Tibial nerve (tissue), 4 donors: Measurements from ENCODE around the gene MLPH. TPM values are rescaled to one million over a fixed set of nuclear protein-coding genes. Genes with fewer than 3 reads are reported as not detected.
A peak's percentile ranks its signal among the peaks of the same experiment; 100 is the strongest.

ENCODE experiments used
- DNase-seq, 2 donors: peaks; one replicate each; pipeline ENCODE4 v3.0.0-alpha.2; 2019; ENCODE audit warnings: low spot score in 2 of 2
- H3K27ac ChIP-seq, 4 donors: fragments of 200-600 bp; sonication (generic) in 3 of 4; one replicate each; pipeline ENCODE4 v1.5.1; 2017 to 2019; ENCODE audit warnings: mild to moderate bottlenecking in 1 of 4
- H3K27me3 ChIP-seq, 2 donors: fragments of 200-600 bp; sonication (generic) in 1 of 2; one replicate each; pipeline versions ENCODE4 v1.5.1 to v1.6.0; 2017 to 2019
- H3K36me3 ChIP-seq, 3 donors: fragments of 200-600 bp; sonication (generic); one replicate each; pipeline ENCODE4 v1.5.1; 2018 to 2019
- H3K4me1 ChIP-seq, 4 donors: fragments of 200-600 bp; sonication (generic) in 3 of 4; one replicate each; pipeline ENCODE4 v1.5.1; 2017 to 2019
- H3K4me3 ChIP-seq, 4 donors: fragments of 200-600 bp; sonication (generic) in 3 of 4; one replicate each; pipeline ENCODE4 v1.5.1; 2017 to 2019; ENCODE audit warnings: mild to moderate bottlenecking in 1 of 4, moderate library complexity in 1 of 4
- H3K9me3 ChIP-seq, 4 donors: fragments of 200-600 bp; sonication (generic) in 3 of 4; one replicate each; pipeline ENCODE4 v1.5.1; 2017 to 2019
- EP300 ChIP-seq, 2 donors: sonication (generic); formaldehyde crosslinking; IDR thresholded peaks; one replicate each; pipeline ENCODE4 v1.6.1; 2017; ENCODE audit warnings: antibody characterized with exemption in 2 of 2, mild to moderate bottlenecking in 1 of 2
- POLR2A ChIP-seq, 2 donors: fragments of 450-650 bp; IDR thresholded peaks; one replicate each; pipeline ENCODE4 v1.6.1; 2017; ENCODE audit warnings: antibody characterized with exemption in 2 of 2, mild to moderate bottlenecking in 2 of 2, moderate library complexity in 2 of 2
- WGBS, 2 donors: methylation state at CpG; one replicate each; pipeline ENCODE4 v1.1.5; 2018; 5-methylcytosine and 5-hydroxymethylcytosine counted together
- total RNA-seq, 4 donors: library from RNA; depleted of rRNA; stranded (reverse); fragments of >200 nt; gene quantifications; one replicate each; pipeline ENCODE4 v1.1.0, GENCODE V29; 2016
- TF ChIP-seq, protein P1 (sequence below), 5 experiments: fragments of 200-600 bp in 3 of 5; fragments of 450-650 bp in 2 of 5; sonication (generic) in 3 of 5; IDR thresholded peaks; one replicate each; pipeline ENCODE4 v1.5.1; 2016 to 2019; ENCODE audit warnings: antibody characterized with exemption in 5 of 5, mild to moderate bottlenecking in 3 of 5, moderate library complexity in 2 of 5

Gene MLPH
- total RNA-seq, 4 donors from 2014 or later = 41.4 to 108 (median 62.1) TPM

DNA sequence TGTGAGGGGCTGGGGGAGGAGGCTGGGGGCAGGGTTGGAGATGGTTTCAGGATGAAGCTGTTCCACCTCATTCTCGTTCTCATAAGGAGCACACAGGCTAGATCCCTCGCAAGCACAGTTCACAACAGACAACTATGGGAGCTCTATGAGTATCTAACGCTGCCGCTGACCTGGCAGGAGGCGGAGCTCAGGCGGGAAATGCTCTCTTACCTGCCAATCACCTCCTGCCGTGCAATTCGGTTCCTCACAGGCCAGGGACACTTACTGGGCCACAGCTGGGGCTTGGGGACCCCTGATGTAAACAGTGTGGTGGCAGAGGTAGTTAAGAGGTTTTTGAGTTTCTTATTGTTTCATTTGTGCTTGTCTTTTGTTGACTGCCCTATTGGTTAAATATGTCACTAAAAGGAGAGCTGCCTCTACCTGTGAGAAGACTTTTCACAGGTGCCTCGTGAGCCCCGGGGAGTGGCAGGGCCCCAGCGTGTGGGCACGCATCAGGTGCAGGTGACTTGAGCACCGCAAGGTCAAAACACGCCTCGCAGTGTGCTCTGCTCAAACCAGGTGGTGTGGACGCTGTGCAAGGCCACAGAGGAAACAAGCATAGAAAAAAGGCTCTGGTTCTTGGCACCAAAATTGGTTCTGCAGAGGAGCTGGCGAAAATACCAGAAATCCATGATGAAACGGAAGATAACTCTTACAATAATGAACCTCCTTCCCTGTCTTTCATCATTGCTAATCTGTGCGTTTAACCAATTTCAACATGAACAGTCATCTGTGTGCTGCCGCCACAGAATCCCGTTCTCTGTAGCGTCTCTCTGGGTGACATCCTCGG lies 10.2 kb downstream of the MLPH start:
- TF ChIP-seq EP300 (IDR thresholded peaks at IDR 0.05) = peak in 1 of 2 donors; percentile 39
- TF ChIP-seq, protein P1, sequence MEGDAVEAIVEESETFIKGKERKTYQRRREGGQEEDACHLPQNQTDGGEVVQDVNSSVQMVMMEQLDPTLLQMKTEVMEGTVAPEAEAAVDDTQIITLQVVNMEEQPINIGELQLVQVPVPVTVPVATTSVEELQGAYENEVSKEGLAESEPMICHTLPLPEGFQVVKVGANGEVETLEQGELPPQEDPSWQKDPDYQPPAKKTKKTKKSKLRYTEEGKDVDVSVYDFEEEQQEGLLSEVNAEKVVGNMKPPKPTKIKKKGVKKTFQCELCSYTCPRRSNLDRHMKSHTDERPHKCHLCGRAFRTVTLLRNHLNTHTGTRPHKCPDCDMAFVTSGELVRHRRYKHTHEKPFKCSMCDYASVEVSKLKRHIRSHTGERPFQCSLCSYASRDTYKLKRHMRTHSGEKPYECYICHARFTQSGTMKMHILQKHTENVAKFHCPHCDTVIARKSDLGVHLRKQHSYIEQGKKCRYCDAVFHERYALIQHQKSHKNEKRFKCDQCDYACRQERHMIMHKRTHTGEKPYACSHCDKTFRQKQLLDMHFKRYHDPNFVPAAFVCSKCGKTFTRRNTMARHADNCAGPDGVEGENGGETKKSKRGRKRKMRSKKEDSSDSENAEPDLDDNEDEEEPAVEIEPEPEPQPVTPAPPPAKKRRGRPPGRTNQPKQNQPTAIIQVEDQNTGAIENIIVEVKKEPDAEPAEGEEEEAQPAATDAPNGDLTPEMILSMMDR (IDR thresholded peaks at IDR 0.05) = no peak
- no peak for DNase-seq
- H3K27ac ChIP-seq = peak overlapping the region in 1 of 4 donors; percentile 74
- peaks cover 0 to 11% of the 10 kb centered on the region in 2 donors for H3K27me3 ChIP-seq
- peaks cover 0 to 30% (median 0%) of the 10 kb centered on the region in 4 donors for H3K4me1 ChIP-seq
- WGBS, 2 donors = 74 to 80% methylated on average over 18 to 23 of the region's 23 CpGs
- H3K9me3 ChIP-seq = peaks cover 0 to under 1% (median 0%) of the 10 kb centered on the region in 4 donors
- H3K36me3 ChIP-seq = no peaks in the 10 kb centered on the region
- H3K4me3 ChIP-seq = no peak overlapping the region

DNA sequence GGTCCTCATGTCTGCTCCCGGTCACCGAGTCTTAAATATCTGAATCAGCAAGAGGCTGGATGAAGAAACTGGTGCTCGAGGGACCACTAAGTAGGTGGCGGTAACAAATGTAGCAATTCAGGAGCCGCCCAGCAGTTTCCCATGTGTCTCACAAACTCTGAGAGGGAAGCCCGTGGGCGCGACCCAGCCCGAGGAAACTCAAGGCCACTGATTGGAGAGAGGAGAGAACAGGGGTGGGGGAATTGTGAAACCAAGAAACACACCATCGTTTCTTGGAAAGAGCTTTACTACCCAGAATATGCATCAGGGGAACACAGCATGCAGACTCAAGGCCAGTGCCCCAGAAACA lies 10.8 kb downstream of the MLPH start:
- Histone ChIP-seq H3K9me3 (no peaks in the 10 kb centered on the region), H3K27ac (peak overlapping the region in 1 of 4 donors; percentile 74), H3K4me3 (no peak overlapping the region), H3K27me3 (peaks cover 0 to 11% of the 10 kb centered on the region in 2 donors), H3K4me1 (peaks cover 0 to 36% (median 0%) of the 10 kb centered on the region in 4 donors), H3K36me3 (no peaks in the 10 kb centered on the region)
- WGBS, 2 donors = 43 to 54% methylated on average over 10 of the region's 10 CpGs
- TF ChIP-seq, protein P1 (IDR thresholded peaks at IDR 0.05) = no peak
- TF ChIP-seq POLR2A (IDR thresholded peaks at IDR 0.05) (no peak), EP300 (IDR thresholded peaks at IDR 0.05) (peak in 1 of 2 donors; percentile 29)
- DNase-seq = peak; percentile 69 to 71

DNA sequence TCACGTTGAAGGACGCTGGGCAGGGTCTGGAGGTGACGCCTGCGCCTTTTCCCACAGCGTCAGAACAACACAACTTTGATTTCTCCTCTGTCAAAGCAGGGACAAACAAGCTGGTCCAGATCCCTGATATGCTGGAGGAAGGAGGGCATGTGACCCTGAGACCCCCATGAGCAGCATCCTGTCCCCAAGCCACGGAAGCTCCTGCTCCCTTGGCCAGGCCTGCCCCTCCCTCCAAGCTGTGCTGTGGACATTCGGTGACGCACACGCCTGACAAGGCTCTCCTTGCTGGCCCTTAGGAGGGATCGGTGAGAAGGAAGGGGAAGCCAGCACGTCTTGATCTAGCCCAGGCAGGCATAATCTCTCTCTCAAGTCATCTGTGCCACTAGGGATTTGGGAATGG lies 11.3 kb downstream of the MLPH start:
- TF ChIP-seq EP300 (IDR thresholded peaks at IDR 0.05) = no peak
- TF ChIP-seq, protein P1 (IDR thresholded peaks at IDR 0.05) = no peak
- TF ChIP-seq POLR2A (IDR thresholded peaks at IDR 0.05) = no peak
- Histone ChIP-seq H3K36me3 (no peaks in the 10 kb centered on the region), H3K9me3 (no peaks in the 10 kb centered on the region), H3K4me1 (peaks cover 0 to 38% (median 0%) of the 10 kb centered on the region in 4 donors), H3K4me3 (no peak overlapping the region), H3K27me3 (peaks cover 0 to 11% of the 10 kb centered on the region in 2 donors), H3K27ac (peak overlapping the region in 1 of 4 donors; percentile 74)
- DNase-seq = no peak
- 64 to 71% methylated on average over 10 to 11 of the region's 11 CpGs for WGBS, 2 donors

DNA sequence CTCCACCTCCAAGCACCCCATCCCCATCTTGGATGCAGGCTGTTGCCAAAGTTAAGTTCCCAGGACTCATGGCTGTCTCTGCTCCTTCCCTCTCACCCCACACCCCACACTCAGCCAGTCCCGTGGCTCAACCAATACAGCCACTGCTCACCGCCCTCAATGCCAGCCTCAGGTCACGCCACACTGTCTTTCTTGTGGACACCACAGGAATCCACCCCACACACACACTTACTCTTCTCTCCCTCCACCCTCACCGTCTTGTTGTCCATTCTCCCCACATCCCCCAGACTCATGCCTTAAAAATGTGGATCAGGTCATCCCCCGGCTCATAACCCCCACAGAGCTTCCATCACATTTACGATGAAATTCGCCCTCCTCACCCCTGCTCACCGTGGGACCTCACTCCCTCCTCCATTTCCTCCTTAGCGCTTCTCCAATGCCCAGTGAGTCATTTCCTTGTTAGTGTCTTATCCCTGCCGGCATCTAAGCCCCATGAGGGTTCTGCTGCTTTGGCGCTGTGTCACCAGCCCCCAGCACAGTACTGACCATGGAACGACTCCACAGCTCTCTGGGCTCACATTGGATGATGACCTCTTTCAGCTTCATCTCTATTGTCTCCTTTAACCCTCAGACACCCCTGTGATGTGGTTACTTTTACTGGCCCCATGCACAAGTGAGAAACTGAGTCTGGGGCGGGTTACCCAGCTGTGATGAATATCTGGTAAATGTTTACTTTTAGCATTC lies 13.8 kb downstream of the MLPH start:
- Histone ChIP-seq H3K9me3 (no peaks in the 10 kb centered on the region), H3K27ac (peak overlapping the region in 2 of 4 donors; percentile 11 to 46), H3K4me1 (peaks cover 0 to 38% (median 0%) of the 10 kb centered on the region in 4 donors), H3K27me3 (peaks cover 0 to 11% of the 10 kb centered on the region in 2 donors), H3K4me3 (no peak overlapping the region), H3K36me3 (no peaks in the 10 kb centered on the region)
- 56 to 57% methylated on average over 13 of the region's 13 CpGs for WGBS, 2 donors
- no peak for DNase-seq
- no peak for TF ChIP-seq EP300 (IDR thresholded peaks at IDR 0.05)
- TF ChIP-seq, protein P1 (IDR thresholded peaks at IDR 0.05) = no peak
- TF ChIP-seq POLR2A (IDR thresholded peaks at IDR 0.05) = no peak
